ENCODE results near the gene SSU72.
"Not testable (repeated sequence)": the region's sequence is repeated elsewhere in the genome, so short reads cannot be mapped to it uniquely, and the experiment has no call there.

Gene SSU72

DNA sequence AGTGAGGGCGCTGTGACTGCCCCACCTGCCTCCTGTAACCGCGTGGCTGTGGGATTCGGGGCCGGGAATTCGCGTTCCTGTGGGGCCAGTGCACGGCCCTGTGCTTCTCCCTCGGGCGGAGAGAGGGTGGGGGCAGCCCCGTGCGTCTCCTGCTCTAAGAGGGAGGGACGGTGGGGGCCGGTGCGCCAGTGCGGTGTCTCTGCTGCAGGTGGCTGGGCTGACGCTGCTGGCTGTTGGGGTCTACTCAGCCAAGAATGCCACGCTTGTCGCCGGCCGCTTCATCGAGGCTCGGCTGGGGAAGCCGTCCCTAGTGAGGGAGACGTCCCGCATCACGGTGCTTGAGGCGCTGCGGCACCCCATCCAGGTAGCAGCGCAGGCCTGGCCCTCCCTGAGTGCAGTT, 52.1 kb downstream of the SSU72 start:
- peaks cover 2 to 43% (median 19%) of the 10 kb centered on the region in 4 experiments for H3K36me3 ChIP-seq (ENCODE audit: control insufficient read depth in 4 of 4, insufficient read depth in 4 of 4, low read length in 3 of 4)
- H3K4me3 ChIP-seq (ENCODE audit: control insufficient read depth in 1 of 7, extremely low read depth in 1 of 7, insufficient read depth in 4 of 7, low read depth in 2 of 7, low read length in 6 of 7); H3K9me3 ChIP-seq (ENCODE audit: control extremely low read depth in 1 of 5, control insufficient read depth in 4 of 5, insufficient read depth in 2 of 5, low read depth in 1 of 5, low read length in 4 of 5); H3K4me1 ChIP-seq (ENCODE audit: control extremely low read depth in 1 of 4, control insufficient read depth in 4 of 4, insufficient read depth in 4 of 4, low read length in 3 of 4); DNase-seq; H3K27me3 ChIP-seq (replicated peaks in 2 of 5; ENCODE audit: control insufficient read depth in 4 of 5, insufficient read depth in 5 of 5, low read length in 4 of 5); H3K27ac ChIP-seq (ENCODE audit: insufficient read depth in 1 of 2, low read depth in 1 of 2, low read length in 2 of 2, poor library complexity in 1 of 2, severe bottlenecking in 2 of 2); POLR2A ChIA-PET: not testable (repeated sequence)
- CTCF ChIA-PET: interaction anchor here (0.6 to 1.4 kb wide), 2 partner anchors 18 to 36 kb away, joined by 4 to 5 read pairs; no protein-coding TSS in a partner anchor
- 92% methylated on average over 22 of the region's 30 CpGs for WGBS (ENCODE audit: insufficient coverage)

DNA sequence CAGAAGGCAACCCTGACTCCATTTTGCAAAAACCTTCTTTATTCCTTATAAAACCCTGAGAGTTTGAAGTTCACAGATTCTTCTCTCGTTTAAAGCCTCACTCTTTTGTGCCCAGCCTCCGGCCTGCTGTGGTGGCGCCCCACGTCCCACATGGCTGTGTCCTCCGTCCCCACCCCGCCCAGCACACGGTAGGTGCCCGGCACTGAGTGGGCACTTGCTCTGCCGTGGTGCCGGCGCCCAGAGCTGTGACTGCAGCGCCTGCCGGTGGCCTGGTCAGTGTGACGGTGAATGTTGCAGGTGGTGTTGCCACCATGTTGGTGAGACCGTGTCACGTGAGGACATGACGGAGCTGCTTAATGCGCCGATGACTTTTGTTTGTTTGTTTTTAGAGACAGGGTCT, 53.3 kb downstream of the SSU72 start:
- Histone ChIP-seq H3K4me3 (ENCODE audit: control insufficient read depth in 1 of 7, extremely low read depth in 1 of 7, insufficient read depth in 4 of 7, low read depth in 2 of 7, low read length in 6 of 7) (no peak overlapping the region), H3K36me3 (ENCODE audit: control insufficient read depth in 4 of 4, insufficient read depth in 4 of 4, low read length in 3 of 4) (peaks cover 2 to 43% (median 19%) of the 10 kb centered on the region in 4 experiments), H3K4me1 (ENCODE audit: control extremely low read depth in 1 of 4, control insufficient read depth in 4 of 4, insufficient read depth in 4 of 4, low read length in 3 of 4) (no peaks in the 10 kb centered on the region), H3K27ac (ENCODE audit: insufficient read depth in 1 of 2, low read depth in 1 of 2, low read length in 2 of 2, poor library complexity in 1 of 2, severe bottlenecking in 2 of 2) (no peak overlapping the region), H3K9me3 (ENCODE audit: control extremely low read depth in 1 of 5, control insufficient read depth in 4 of 5, insufficient read depth in 2 of 5, low read depth in 1 of 5, low read length in 4 of 5) (no peaks in the 10 kb centered on the region), H3K27me3 (replicated peaks in 2 of 5; ENCODE audit: control insufficient read depth in 4 of 5, insufficient read depth in 5 of 5, low read length in 4 of 5) (no peaks in the 10 kb centered on the region)
- DNase-seq: no peak
- WGBS (ENCODE audit: insufficient coverage): 100% methylated on average over 13 of the region's 19 CpGs
- ChIA-PET POLR2A (no interaction called here), CTCF (interaction anchor here (1.3 to 1.4 kb wide), 2 partner anchors 16 to 17 kb away, joined by 4 to 5 read pairs; no protein-coding TSS in a partner anchor)

GRCh38 chr1:1519805-1520505, 54.7 kb downstream of the SSU72 start:
- peaks cover 0 to 40% (median 22%) of the 10 kb centered on the region in 4 experiments for H3K36me3 ChIP-seq (ENCODE audit: control insufficient read depth in 4 of 4, insufficient read depth in 4 of 4, low read length in 3 of 4)

DNA sequence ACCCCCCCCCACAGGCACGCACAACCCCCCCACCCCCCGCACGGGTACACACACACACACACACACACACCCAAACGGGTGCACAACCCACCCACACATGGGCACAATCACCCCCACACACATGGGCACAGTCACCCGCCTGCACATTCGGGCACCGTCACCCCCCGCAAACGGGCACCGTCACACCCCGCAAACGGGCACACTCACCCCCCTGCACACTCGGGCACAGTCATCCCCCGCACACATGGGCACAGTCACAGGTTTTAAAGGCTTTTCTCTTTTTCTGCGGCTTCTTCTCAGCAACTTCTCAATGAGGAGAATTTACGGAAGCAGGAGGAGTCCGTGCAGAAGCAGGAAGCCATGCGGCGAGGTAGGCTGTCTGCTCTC, 56.0 kb downstream of the SSU72 start:
- H3K9me3 ChIP-seq (ENCODE audit: control extremely low read depth in 1 of 5, control insufficient read depth in 4 of 5, insufficient read depth in 2 of 5, low read depth in 1 of 5, low read length in 4 of 5); DNase-seq; H3K4me3 ChIP-seq (ENCODE audit: control insufficient read depth in 1 of 7, extremely low read depth in 1 of 7, insufficient read depth in 4 of 7, low read depth in 2 of 7, low read length in 6 of 7); H3K27me3 ChIP-seq (replicated peaks in 2 of 5; ENCODE audit: control insufficient read depth in 4 of 5, insufficient read depth in 5 of 5, low read length in 4 of 5); CTCF ChIA-PET; H3K27ac ChIP-seq (ENCODE audit: insufficient read depth in 1 of 2, low read depth in 1 of 2, low read length in 2 of 2, poor library complexity in 1 of 2, severe bottlenecking in 2 of 2); POLR2A ChIA-PET; H3K4me1 ChIP-seq (ENCODE audit: control extremely low read depth in 1 of 4, control insufficient read depth in 4 of 4, insufficient read depth in 4 of 4, low read length in 3 of 4): not testable (repeated sequence)
- H3K36me3 ChIP-seq (ENCODE audit: control insufficient read depth in 4 of 4, insufficient read depth in 4 of 4, low read length in 3 of 4): peaks cover 0 to 36% (median 22%) of the 10 kb centered on the region in 4 experiments
- 93% methylated on average over 3 of the region's 19 CpGs for WGBS (ENCODE audit: insufficient coverage)

More at GRCh38 chr1:1519805-1520505, 54.7 kb downstream of the SSU72 start:
- H3K4me3 ChIP-seq (ENCODE audit: control insufficient read depth in 1 of 7, extremely low read depth in 1 of 7, insufficient read depth in 4 of 7, low read depth in 2 of 7, low read length in 6 of 7); CTCF ChIA-PET; DNase-seq; POLR2A ChIA-PET; H3K4me1 ChIP-seq (ENCODE audit: control extremely low read depth in 1 of 4, control insufficient read depth in 4 of 4, insufficient read depth in 4 of 4, low read length in 3 of 4); H3K27ac ChIP-seq (ENCODE audit: insufficient read depth in 1 of 2, low read depth in 1 of 2, low read length in 2 of 2, poor library complexity in 1 of 2, severe bottlenecking in 2 of 2); H3K9me3 ChIP-seq (ENCODE audit: control extremely low read depth in 1 of 5, control insufficient read depth in 4 of 5, insufficient read depth in 2 of 5, low read depth in 1 of 5, low read length in 4 of 5); H3K27me3 ChIP-seq (replicated peaks in 2 of 5; ENCODE audit: control insufficient read depth in 4 of 5, insufficient read depth in 5 of 5, low read length in 4 of 5): not testable (repeated sequence)
- 98% methylated on average over 38 of the region's 51 CpGs for WGBS (ENCODE audit: insufficient coverage)

DNA sequence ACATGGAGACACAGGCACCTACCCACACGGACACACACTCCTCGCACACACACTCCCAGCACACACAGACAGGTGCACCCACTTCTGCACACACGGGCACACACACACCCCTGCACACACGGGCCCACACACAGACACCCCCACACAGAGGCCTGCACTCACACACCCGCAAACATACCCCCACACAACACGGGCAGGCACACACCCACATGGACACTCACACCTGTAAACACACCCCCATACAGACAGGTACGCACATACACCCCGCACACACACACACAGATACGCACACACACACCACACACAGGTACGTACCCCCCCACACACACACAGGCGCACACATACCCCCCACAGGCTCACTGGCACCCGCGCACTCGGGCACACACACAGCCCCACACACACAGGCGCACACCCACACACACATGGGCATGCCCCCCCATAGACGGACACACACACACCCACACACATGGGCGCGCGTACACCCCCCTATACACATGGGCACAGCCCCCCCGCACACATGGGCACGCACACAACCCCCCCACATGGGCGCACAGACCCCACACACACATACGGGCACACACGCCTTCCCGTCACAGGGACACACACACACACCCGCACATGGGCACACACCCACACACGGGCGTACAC, 56.6 kb downstream of the SSU72 start:
- H3K4me3 ChIP-seq (ENCODE audit: control insufficient read depth in 1 of 7, extremely low read depth in 1 of 7, insufficient read depth in 4 of 7, low read depth in 2 of 7, low read length in 6 of 7): no peak overlapping the region
- no peak overlapping the region for H3K27ac ChIP-seq (ENCODE audit: insufficient read depth in 1 of 2, low read depth in 1 of 2, low read length in 2 of 2, poor library complexity in 1 of 2, severe bottlenecking in 2 of 2)
- peaks cover 0 to 8% (median 2%) of the 10 kb centered on the region in 4 experiments for H3K4me1 ChIP-seq (ENCODE audit: control extremely low read depth in 1 of 4, control insufficient read depth in 4 of 4, insufficient read depth in 4 of 4, low read length in 3 of 4)
- H3K36me3 ChIP-seq (ENCODE audit: control insufficient read depth in 4 of 4, insufficient read depth in 4 of 4, low read length in 3 of 4): peaks cover 0 to 34% (median 22%) of the 10 kb centered on the region in 4 experiments
- CTCF ChIA-PET: no interaction called here
- H3K9me3 ChIP-seq (ENCODE audit: control extremely low read depth in 1 of 5, control insufficient read depth in 4 of 5, insufficient read depth in 2 of 5, low read depth in 1 of 5, low read length in 4 of 5): no peaks in the 10 kb centered on the region
- POLR2A ChIA-PET: no interaction called here
- no peak for DNase-seq
- H3K27me3 ChIP-seq (replicated peaks in 2 of 5; ENCODE audit: control insufficient read depth in 4 of 5, insufficient read depth in 5 of 5, low read length in 4 of 5): no peaks in the 10 kb centered on the region
- 97% methylated on average over 5 of the region's 28 CpGs for WGBS (ENCODE audit: insufficient coverage)

DNA sequence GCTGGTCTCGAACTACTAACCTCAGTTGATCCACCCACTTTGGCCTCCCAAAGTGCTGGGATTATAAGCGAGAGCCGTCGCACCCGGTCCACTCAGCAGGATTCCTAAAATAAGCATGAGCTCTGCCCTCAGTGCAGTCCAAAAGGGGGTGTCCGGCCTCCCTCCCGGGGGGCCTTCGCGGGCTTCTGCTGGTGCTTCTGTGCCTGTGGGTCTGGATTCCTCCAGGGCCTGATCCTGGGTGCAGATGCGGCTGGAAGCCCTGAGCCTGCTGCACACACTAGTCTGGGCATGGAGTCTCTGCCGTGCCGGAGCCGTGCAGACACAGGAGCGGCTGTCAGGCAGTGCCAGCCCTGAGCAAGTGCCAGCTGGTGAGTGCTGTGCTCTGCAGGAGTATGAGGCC, 57.7 kb downstream of the SSU72 start:
- H3K4me3 ChIP-seq (ENCODE audit: control insufficient read depth in 1 of 7, extremely low read depth in 1 of 7, insufficient read depth in 4 of 7, low read depth in 2 of 7, low read length in 6 of 7); H3K27ac ChIP-seq (ENCODE audit: insufficient read depth in 1 of 2, low read depth in 1 of 2, low read length in 2 of 2, poor library complexity in 1 of 2, severe bottlenecking in 2 of 2); DNase-seq; H3K9me3 ChIP-seq (ENCODE audit: control extremely low read depth in 1 of 5, control insufficient read depth in 4 of 5, insufficient read depth in 2 of 5, low read depth in 1 of 5, low read length in 4 of 5); CTCF ChIA-PET; POLR2A ChIA-PET; H3K27me3 ChIP-seq (replicated peaks in 2 of 5; ENCODE audit: control insufficient read depth in 4 of 5, insufficient read depth in 5 of 5, low read length in 4 of 5): not testable (repeated sequence)
- WGBS (ENCODE audit: insufficient coverage): 99% methylated on average over 10 of the region's 14 CpGs
- peaks cover 0 to 32% (median 21%) of the 10 kb centered on the region in 4 experiments for H3K36me3 ChIP-seq (ENCODE audit: control insufficient read depth in 4 of 4, insufficient read depth in 4 of 4, low read length in 3 of 4)
- peaks cover 0 to 12% (median 2%) of the 10 kb centered on the region in 4 experiments for H3K4me1 ChIP-seq (ENCODE audit: control extremely low read depth in 1 of 4, control insufficient read depth in 4 of 4, insufficient read depth in 4 of 4, low read length in 3 of 4)

DNA sequence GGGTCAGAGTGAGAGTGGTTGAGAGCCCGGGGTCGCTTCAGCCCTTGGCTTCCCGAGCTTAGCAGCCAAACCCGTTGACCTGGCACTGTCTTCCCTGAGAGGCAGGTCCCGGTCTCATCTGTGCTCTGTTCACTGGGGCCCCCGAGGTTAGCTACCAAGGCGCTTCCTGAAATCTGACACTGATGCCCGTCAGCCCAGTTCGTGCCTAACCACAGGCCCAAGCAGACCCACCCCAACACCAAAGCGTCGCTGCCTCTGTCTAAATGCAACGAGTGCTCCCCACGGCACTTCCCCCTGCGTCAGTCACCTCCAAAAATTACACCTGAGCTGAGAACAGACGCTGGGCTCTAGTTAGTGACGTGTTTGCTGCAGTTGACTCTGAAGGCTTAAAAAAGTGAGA, 60.3 kb downstream of the SSU72 start:
- DNase-seq: peak in 2 of 3 donors; percentile 21 to 48
- peaks cover 0 to 24% (median 12%) of the 10 kb centered on the region in 4 experiments for H3K36me3 ChIP-seq (ENCODE audit: control insufficient read depth in 4 of 4, insufficient read depth in 4 of 4, low read length in 3 of 4)
- peaks cover 2 to 21% (median 11%) of the 10 kb centered on the region in 4 experiments for H3K4me1 ChIP-seq (ENCODE audit: control extremely low read depth in 1 of 4, control insufficient read depth in 4 of 4, insufficient read depth in 4 of 4, low read length in 3 of 4)
- POLR2A ChIA-PET; H3K27ac ChIP-seq (ENCODE audit: insufficient read depth in 1 of 2, low read depth in 1 of 2, low read length in 2 of 2, poor library complexity in 1 of 2, severe bottlenecking in 2 of 2); H3K9me3 ChIP-seq (ENCODE audit: control extremely low read depth in 1 of 5, control insufficient read depth in 4 of 5, insufficient read depth in 2 of 5, low read depth in 1 of 5, low read length in 4 of 5); H3K27me3 ChIP-seq (replicated peaks in 2 of 5; ENCODE audit: control insufficient read depth in 4 of 5, insufficient read depth in 5 of 5, low read length in 4 of 5); CTCF ChIA-PET; H3K4me3 ChIP-seq (ENCODE audit: control insufficient read depth in 1 of 7, extremely low read depth in 1 of 7, insufficient read depth in 4 of 7, low read depth in 2 of 7, low read length in 6 of 7): not testable (repeated sequence)
- 68% methylated on average over 4 of the region's 16 CpGs for WGBS (ENCODE audit: insufficient coverage)
